HG02981 (cell line): Measurements from ENCODE around the gene CSNK1G1.
A peak's percentile ranks its signal among the peaks of the same experiment; 100 is the strongest.
"Not testable (repeated sequence)": the region's sequence is repeated elsewhere in the genome, so short reads cannot be mapped to it uniquely, and the experiment has no call there.

Source experiments
- ATAC-seq: cut with Tn5 transposase; IDR thresholded peaks from one replicate; pipeline ENCODE4 v1.9.1; 2021; ENCODE audit warnings: mild to moderate bottlenecking, moderate library complexity; ENCODE audit not compliant: unreplicated experiment

Gene CSNK1G1

DNA sequence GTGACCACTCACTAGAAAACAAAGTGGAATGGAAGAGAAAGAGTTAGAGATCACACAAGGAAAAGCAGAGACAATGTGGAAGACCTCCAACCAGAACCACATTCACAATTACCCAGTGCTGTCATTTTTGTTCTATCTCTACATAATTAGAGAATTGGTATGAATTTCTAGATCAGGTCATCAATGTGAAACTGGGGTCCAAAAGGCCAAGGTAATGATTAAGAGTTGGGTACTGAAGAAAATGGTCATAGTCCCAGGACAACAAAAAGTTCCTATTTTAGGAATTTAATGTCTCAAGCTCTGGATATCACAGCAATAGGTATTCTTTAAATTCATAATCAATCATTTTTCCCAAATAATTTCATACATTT, 108.5 kb downstream of the CSNK1G1 start:
- ATAC-seq = no peak

DNA sequence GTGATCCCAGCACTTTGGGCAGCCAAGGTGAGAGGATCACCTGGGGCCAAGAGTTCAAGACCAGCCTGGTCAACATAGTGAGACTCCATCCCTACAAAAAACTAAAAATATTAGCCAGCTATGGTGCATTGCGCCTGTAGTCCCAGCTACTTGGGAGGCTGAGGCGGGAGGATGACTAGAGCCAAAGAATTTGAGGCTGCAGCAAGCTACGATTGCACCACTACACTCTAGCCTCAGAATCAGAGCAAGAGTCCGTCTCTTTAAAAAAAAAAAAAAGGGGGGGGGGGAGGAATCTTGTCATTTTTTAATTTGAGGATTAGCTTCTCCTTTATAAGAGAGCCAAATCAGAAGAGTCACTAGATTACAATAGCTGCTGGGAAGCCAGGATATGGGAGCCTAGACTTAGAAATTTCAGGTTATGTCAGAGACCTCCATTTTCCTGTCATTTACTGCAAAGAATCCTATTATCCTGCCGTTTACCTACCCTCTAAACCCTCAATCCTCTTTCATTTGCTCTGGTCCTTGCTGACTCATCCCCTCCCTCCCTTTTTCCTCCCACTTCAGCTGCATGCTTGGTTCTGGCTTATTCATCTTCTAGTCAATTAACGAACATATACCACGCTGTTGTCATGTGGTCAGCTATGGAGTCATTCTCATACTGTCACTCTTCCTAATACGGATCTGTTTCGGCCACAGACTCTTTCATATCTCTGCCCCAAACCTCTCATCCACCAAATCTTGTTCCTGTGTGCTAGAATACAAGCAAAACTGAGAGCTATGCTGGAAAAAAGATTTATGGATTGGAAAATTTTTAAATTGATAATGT, 109.4 kb downstream of the CSNK1G1 start:
- peak; percentile 73 for ATAC-seq

GRCh38 chr15:64245405-64245804, 110.6 kb downstream of the CSNK1G1 start:
- ATAC-seq = no peak

DNA sequence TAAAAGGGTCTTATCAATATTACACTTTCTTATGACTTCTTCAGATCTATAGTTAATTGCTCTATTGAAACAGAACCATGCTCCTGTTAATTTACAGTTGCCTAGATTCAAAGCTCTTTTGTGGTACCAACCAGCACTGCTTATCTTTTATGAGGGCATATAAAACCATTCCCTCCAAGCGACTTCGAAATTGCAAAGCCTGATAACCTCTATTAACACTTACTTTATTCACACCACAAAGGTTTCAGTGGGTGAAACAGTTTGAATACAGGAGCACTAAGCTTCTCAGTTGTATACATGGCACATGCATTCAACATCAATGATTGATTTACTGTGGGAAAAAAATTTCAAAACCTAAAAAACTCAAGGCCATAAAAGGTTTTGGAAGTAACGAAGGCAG, 118.3 kb downstream of the CSNK1G1 start:
- peak; percentile 63 for ATAC-seq

- no peak for ATAC-seq
Observed at GRCh38 chr15:64236156-64236894, 119.6 kb downstream of the CSNK1G1 start.

DNA sequence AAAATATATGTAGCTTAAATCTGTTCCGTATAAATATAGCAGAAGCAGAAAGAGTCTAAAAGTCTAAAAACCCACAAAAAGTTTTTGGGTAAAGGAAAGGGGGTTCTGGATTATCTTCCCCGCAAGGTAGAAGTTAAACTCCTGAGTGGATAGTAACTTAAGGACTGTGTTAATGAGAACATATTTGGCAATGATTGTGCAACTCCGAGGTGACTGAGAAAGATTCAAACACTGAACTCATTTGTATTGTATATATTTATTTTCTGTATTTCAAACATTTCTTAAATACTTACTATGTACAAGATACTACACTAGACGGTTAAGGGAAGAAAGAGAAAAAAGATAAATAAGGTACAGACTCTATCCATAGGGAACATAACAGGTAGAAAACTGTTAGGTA, 120.4 kb downstream of the CSNK1G1 start:
- ATAC-seq = no peak

- ATAC-seq = no peak
Observed at GRCh38 chr15:64233299-64233698, 122.7 kb downstream of the CSNK1G1 start.

GRCh38 chr15:64232400-64232799, 123.6 kb downstream of the CSNK1G1 start:
- no peak for ATAC-seq

DNA sequence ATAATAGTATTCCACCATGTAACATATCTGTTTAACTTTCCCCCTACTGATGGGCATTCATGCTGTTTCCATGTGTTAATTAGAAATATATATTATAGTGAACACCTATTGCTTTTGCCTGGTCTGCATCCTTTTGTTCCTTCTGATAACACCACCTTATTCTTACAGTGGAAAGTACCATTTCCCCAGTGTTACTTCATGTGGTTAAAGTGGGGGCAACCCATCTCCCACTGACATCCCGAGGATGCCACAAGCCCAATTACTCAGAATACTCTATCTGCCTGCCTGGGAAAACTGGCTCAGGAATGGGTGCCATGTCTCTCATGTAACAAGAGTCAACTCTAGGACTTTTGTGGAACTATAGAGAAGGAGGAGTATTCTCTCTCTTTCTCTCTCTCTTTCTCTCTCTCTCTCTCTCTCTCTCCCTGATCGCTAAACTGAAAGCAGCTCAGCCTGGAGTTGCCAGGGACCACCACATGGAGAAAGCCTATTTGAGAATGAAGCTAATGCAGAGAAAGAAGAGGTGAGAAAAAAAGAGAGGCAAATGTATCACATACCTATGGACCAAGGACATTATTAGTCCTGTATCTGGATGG, 126.7 kb downstream of the CSNK1G1 start:
- ATAC-seq = no peak

- ATAC-seq = no peak
Observed at GRCh38 chr15:64225804-64226203, 130.2 kb downstream of the CSNK1G1 start.

DNA sequence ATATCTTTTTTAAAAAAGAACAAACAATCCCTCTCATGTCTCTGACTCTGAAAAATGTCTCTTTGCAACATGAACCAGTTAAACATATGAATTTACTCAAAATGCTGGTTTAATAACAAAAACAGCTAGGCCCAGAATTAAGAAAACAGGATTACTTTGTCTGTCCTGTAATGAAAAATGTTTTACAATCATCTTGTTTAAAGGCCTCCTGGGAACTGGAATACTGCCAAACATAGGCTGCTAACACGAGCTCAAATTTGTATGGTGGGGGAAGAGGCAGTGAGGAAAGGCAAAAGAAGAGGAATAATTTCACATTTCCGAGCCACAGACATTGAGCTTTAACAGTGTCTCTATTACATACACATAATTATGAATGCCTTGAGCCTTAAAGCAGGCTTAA, 131.5 kb downstream of the CSNK1G1 start:
- no peak for ATAC-seq

DNA sequence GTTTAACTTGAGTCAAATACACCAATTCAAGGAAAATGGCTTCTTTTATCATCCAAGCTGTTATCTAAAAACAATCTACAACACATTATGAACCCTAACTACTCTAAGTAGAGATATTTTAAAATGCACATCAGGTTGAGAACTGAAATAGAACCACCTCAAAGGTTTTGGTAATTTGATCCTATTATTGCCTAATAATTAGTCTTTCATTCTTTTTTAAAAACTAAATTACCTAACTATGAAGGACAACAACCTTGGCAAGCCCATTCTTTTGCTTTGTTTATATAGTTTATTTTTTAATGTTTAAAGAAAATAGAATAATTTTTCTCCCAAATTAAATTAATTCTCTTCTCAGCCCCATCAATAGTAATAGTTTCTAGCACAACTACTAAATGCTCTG, 132.1 kb downstream of the CSNK1G1 start:
- no peak for ATAC-seq

DNA sequence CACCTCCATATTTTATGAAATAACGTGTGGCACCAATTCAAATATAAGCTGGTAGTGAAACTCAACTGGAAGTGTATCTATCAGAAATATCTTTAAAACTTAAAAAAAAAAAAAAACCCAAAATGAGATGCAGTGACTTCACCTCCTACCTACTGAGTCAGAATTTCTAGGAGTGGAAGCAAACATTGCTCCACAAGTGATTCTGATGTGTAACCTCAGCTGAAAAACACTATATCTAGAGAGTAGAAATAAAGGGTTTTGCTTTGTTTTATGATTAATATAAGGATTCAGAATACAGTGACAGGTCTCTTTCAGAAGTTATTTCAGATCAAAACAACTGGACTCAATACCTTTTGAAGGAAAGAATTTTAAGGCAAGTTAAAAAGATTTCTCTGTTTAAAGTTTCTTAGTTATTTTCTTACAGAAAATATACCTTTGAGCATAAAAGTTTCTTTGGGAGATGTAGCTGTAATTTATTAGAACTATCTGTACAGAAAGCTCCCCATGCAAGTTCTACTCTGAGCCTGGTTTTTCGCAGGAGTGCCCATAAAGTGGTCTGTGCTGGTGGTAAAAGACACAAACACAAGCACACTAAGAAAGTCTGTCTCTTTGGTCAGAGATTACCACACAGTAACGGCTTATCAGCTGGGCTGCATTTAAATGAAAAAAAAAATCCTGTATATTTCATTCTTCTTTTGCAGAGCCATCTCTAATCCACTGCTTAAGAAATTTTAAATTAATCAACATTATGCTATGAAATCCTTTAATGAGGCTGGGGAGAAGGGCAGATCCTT, 133.2 kb downstream of the CSNK1G1 start:
- no peak for ATAC-seq

DNA sequence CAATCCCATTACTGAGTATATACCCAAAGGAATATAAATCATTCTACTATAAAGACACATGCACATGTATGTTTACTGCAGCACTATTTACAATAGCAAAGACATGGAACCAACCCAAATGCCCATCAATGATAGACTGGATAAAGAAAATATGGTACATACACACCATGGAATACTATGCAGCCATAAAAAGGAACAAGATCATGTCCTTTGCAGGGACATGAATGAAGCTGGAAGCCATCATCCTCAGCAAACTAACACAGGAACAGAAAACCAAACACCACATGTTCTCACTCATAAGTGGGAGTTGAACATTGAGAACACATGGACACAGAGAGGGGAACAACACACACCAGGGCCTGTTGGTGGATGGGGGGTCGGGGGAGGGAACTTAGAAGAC, 134.1 kb downstream of the CSNK1G1 start:
- ATAC-seq = not testable (repeated sequence)

- not testable (repeated sequence) for ATAC-seq
Observed at GRCh38 chr15:64217429-64217750, 138.6 kb downstream of the CSNK1G1 start.

GRCh38 chr15:64216730-64217428, 139.1 kb downstream of the CSNK1G1 start:
- ATAC-seq = no peak

GRCh38 chr15:64216196-64216595, 139.8 kb downstream of the CSNK1G1 start:
- no peak for ATAC-seq

- ATAC-seq = no peak
Observed at GRCh38 chr15:64213646-64214045, 142.3 kb downstream of the CSNK1G1 start.

- no peak for ATAC-seq
Observed at GRCh38 chr15:64211696-64212095, 144.3 kb downstream of the CSNK1G1 start.

DNA sequence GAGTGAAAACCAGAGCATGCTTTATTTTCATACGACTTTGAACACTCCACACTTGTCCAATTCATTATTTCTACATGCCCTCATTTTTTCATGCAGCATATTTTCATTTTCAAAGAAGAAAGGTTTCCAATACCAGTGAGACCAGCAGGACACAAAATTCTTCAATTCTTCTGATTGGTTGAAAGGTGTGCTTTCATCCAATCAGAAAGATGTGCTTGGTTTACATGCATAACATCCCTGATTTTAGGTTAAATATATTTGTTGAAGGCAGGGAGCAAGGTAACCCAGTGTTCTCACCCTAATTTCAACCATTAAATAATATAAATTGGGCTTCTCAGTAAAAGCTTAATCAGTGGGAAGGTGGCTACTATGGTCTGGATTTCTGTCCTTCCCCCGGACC, 145.6 kb downstream of the CSNK1G1 start:
- no peak for ATAC-seq
